Neural cell (in vitro differentiated cells): ENCODE data around the gene TRUB2. TPM values are rescaled to one million over a fixed set of nuclear protein-coding genes. Genes with fewer than 3 reads are reported as not detected.

Source experiments
- H2AFZ ChIP-seq: fragments of 200-600, 300-800 bp; sonication (generic), shearing (Covaris generic); 2 replicates; pipeline ENCODE4 v1.6.0; 2014; ENCODE audit warnings: low read depth, mild to moderate bottlenecking, antibody characterized with exemption, low read length, moderate library complexity
- H3F3A ChIP-seq: fragments of 200-600 bp; shearing (Covaris generic); 2 replicates; pipeline ENCODE4 v1.6.1; 2016; ENCODE audit warnings: mild to moderate bottlenecking, moderate library complexity, mixed read lengths, antibody characterized with exemption, low read length; ENCODE audit not compliant: insufficient read depth, poor library complexity, severe bottlenecking
- H3K27ac ChIP-seq: fragments of 200-600, 300-800 bp; sonication (generic), shearing (Covaris generic); 2 replicates; pipeline ENCODE4 v1.5.1; 2014; ENCODE audit warnings: mild to moderate bottlenecking, low read length, moderate library complexity
- H3K27me3 ChIP-seq: fragments of 300-800, 200-600 bp; sonication (generic), shearing (Covaris generic); 2 replicates; pipeline ENCODE4 v1.6.0; 2014; ENCODE audit warnings: mild to moderate bottlenecking, low read depth, low read length, moderate library complexity; ENCODE audit not compliant: insufficient read depth
- H3K36me3 ChIP-seq: fragments of 300-800, 200-600 bp; sonication (generic), shearing (Covaris generic); 2 replicates; pipeline ENCODE4 v1.5.1; 2014; ENCODE audit warnings: mild to moderate bottlenecking, antibody characterized with exemption, low read length, moderate library complexity; ENCODE audit not compliant: insufficient read depth
- H3K4me2 ChIP-seq: fragments of 300-800, 200-600 bp; sonication (generic), shearing (Covaris generic); 2 replicates; pipeline ENCODE4 v1.6.0; 2014; ENCODE audit warnings: mild to moderate bottlenecking, low read length
- H3K4me3 ChIP-seq: fragments of 300-800, 200-600 bp; sonication (generic), shearing (Covaris generic); 2 replicates; pipeline ENCODE4 v1.5.1; 2014; ENCODE audit warnings: mild to moderate bottlenecking, low read length, moderate library complexity
- H3K79me2 ChIP-seq: fragments of 200-600 bp; shearing (Covaris generic); replicated peaks from 2 replicates; pipeline ENCODE4 v1.6.0; 2014; ENCODE audit warnings: mild to moderate bottlenecking, low read length, moderate library complexity; ENCODE audit not compliant: insufficient read depth
- H3K9ac ChIP-seq: fragments of 300-800, 200-600 bp; sonication (generic), shearing (Covaris generic); 2 replicates; pipeline ENCODE4 v1.6.1; 2016; ENCODE audit warnings: mild to moderate bottlenecking, low read length, mixed read lengths
- H3K9me2 ChIP-seq: fragments of 200-600 bp; shearing (Covaris generic); 2 replicates; pipeline ENCODE4 v1.6.1; 2016; ENCODE audit warnings: mild to moderate bottlenecking, low read length, mixed read lengths; ENCODE audit not compliant: insufficient read depth
- H3K9me3 ChIP-seq: fragments of 200-600, 300-800 bp; sonication (generic), shearing (Covaris generic); 2 replicates; pipeline ENCODE4 v1.6.1; 2016; ENCODE audit warnings: mild to moderate bottlenecking, mixed run types, low read length, moderate library complexity, mixed read lengths
- H4K20me1 ChIP-seq: fragments of 200-600 bp; shearing (Covaris generic); 2 replicates; pipeline ENCODE4 v1.6.1; 2016; ENCODE audit warnings: mild to moderate bottlenecking, mixed run types; ENCODE audit not compliant: insufficient read depth
- EP300 ChIP-seq: fragments of 450-650 bp; conservative IDR thresholded peaks from 2 replicates; pipeline ENCODE4 v1.6.1; 2014; ENCODE audit warnings: antibody characterized with exemption, mild to moderate bottlenecking, moderate library complexity; ENCODE audit not compliant: poor library complexity, severe bottlenecking
- EZH2 ChIP-seq: fragments of 200-600, 300-800 bp; shearing (Covaris generic), sonication (generic); IDR thresholded peaks from 2 replicates; pipeline ENCODE4 v1.6.1; 2014; ENCODE audit warnings: antibody characterized with exemption, low read length, borderline replicate concordance, mild to moderate bottlenecking; ENCODE audit not compliant: insufficient read depth, poor library complexity, severe bottlenecking
- MXI1 ChIP-seq: fragments of 450-650 bp; conservative IDR thresholded peaks from 2 replicates; pipeline ENCODE4 v1.6.1; 2014; ENCODE audit warnings: antibody characterized with exemption, mild to moderate bottlenecking; ENCODE audit not compliant: poor library complexity, severe bottlenecking
- POLR2AphosphoS5 ChIP-seq: IDR thresholded peaks from 2 replicates; pipeline ENCODE4 v1.6.1; 2012
- RAD21 ChIP-seq: fragments of 450-650 bp; conservative IDR thresholded peaks from 2 replicates; pipeline ENCODE4 v1.6.1; 2014; ENCODE audit warnings: antibody characterized with exemption, mild to moderate bottlenecking, moderate library complexity
- REST ChIP-seq: IDR thresholded peaks from 2 replicates; pipeline ENCODE4 v1.6.1; 2012; ENCODE audit warnings: borderline replicate concordance
- SMC3 ChIP-seq: fragments of 450-650 bp; conservative IDR thresholded peaks from 2 replicates; pipeline ENCODE4 v1.6.1; 2014; ENCODE audit warnings: antibody characterized with exemption, mild to moderate bottlenecking, moderate library complexity; ENCODE audit not compliant: poor library complexity
- TAF1 ChIP-seq: IDR thresholded peaks from 2 replicates; pipeline ENCODE4 v1.6.1; 2012; ENCODE audit warnings: low read depth
- polyA plus RNA-seq: library from polyadenylated mRNA; depleted of rRNA; stranded (reverse); fragments of >200 nt; gene quantifications from 2 replicates; pipeline ENCODE4 v1.2.3, GENCODE V29; 2014
- TF ChIP-seq, protein P1 (sequence below): fragments of 450-650 bp; IDR thresholded peaks from 2 replicates; pipeline ENCODE4 v1.5.1; 2014; ENCODE audit warnings: antibody characterized with exemption, mild to moderate bottlenecking, moderate library complexity; ENCODE audit not compliant: poor library complexity, severe bottlenecking

Gene TRUB2
- polyA plus RNA-seq, 1 donor from 2014 or later = 22.3 TPM

DNA sequence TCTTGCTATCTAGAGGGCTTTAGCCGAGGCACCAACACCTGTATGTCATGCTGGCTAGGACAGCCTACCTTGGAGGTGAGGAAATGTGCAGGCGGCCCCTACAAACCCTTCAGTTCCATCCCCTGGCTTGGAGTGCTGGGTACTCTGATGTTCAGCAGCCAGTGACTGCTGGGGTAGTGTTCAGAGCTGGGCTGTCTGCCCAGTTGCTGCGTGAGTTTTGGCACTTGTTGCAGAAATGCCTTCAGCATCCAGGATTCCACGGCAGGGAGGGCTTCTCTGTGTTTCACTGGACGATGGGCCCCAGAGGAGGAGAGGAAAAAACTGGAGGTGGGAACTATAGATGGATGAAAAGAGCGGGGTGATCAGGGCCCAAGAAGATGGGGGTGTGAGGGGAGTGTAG is 35.8 kb downstream of the TRUB2 start:
- H3K9ac ChIP-seq = no peak overlapping the region
- H4K20me1 ChIP-seq = no peaks in the 10 kb centered on the region
- no peak overlapping the region for H3K4me3 ChIP-seq
- no peaks in the 10 kb centered on the region for H3K79me2 ChIP-seq
- H3K36me3 ChIP-seq = peaks cover 4% of the 10 kb centered on the region
- H3K9me3 ChIP-seq = no peaks in the 10 kb centered on the region
- no peak overlapping the region for H3K4me2 ChIP-seq
- no peak for TF ChIP-seq EP300
- TF ChIP-seq EZH2 = no peak
- TF ChIP-seq POLR2AphosphoS5 = no peak
- no peak for TF ChIP-seq TAF1
- TF ChIP-seq REST = no peak
- TF ChIP-seq MXI1 = no peak
- TF ChIP-seq, protein P1, sequence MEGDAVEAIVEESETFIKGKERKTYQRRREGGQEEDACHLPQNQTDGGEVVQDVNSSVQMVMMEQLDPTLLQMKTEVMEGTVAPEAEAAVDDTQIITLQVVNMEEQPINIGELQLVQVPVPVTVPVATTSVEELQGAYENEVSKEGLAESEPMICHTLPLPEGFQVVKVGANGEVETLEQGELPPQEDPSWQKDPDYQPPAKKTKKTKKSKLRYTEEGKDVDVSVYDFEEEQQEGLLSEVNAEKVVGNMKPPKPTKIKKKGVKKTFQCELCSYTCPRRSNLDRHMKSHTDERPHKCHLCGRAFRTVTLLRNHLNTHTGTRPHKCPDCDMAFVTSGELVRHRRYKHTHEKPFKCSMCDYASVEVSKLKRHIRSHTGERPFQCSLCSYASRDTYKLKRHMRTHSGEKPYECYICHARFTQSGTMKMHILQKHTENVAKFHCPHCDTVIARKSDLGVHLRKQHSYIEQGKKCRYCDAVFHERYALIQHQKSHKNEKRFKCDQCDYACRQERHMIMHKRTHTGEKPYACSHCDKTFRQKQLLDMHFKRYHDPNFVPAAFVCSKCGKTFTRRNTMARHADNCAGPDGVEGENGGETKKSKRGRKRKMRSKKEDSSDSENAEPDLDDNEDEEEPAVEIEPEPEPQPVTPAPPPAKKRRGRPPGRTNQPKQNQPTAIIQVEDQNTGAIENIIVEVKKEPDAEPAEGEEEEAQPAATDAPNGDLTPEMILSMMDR = no peak
- TF ChIP-seq RAD21 = no peak
- no peak for TF ChIP-seq SMC3
- no peak overlapping the region for H3K27ac ChIP-seq
- no peak overlapping the region for H2AFZ ChIP-seq
- H3K9me2 ChIP-seq = no peaks in the 10 kb centered on the region
- H3F3A ChIP-seq = no peaks in the 10 kb centered on the region
- no peaks in the 10 kb centered on the region for H3K27me3 ChIP-seq

DNA sequence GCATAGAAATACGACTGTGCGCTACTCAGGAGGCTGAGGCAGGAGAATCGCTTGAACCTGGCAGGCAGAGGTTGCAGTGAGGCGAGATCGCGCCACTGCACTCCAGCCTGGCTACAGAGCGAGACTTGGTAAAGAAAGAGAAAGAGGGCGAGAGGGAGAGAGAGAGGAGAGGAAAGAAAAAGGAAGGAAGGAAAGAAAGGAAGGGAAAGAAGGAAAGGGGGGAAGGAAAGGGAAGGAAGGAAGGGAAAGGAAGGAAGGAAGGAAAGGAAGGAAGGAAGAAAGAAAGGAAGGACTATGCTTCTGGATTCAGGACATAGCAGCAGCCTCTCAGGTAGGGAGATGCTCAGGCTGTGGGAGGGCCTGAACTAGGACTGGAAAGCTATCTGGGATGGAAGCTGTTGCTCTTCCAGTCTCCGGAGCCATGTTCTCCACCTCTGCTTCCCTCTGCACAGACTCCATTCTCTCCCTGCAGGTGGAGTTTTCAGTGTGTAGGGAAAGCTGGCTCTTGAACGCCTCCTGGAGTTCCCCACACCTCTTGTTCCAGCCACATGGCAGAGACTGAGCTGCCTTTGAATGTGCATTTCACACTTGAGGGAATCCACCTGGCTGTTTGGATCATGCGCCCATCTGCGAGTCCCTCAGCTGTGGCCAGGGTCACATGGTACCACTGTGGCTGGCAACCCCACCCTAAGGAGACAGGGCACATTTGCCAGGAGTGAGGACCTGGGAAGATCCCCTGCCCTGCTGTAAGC is 37.0 kb downstream of the TRUB2 start:
- H4K20me1 ChIP-seq = no peaks in the 10 kb centered on the region
- H2AFZ ChIP-seq = no peak overlapping the region
- peaks cover 4% of the 10 kb centered on the region for H3K36me3 ChIP-seq
- H3K9ac ChIP-seq = no peak overlapping the region
- no peaks in the 10 kb centered on the region for H3K79me2 ChIP-seq
- no peaks in the 10 kb centered on the region for H3K9me3 ChIP-seq
- no peak overlapping the region for H3K4me2 ChIP-seq
- H3F3A ChIP-seq = no peaks in the 10 kb centered on the region
- no peak overlapping the region for H3K4me3 ChIP-seq
- H3K27me3 ChIP-seq = no peaks in the 10 kb centered on the region
- no peak overlapping the region for H3K27ac ChIP-seq
- TF ChIP-seq SMC3 (no peak), EP300 (no peak), EZH2 (no peak), POLR2AphosphoS5 (no peak), MXI1 (no peak), RAD21 (no peak), TAF1 (no peak), REST (no peak)
- H3K9me2 ChIP-seq = no peaks in the 10 kb centered on the region
